Stimulated activated CD4-positive, alpha-beta T cell treated with anti-CD3 and anti-CD28 coated beads, Interleukin-2, amount 100 ng/mL, for 48 hours (primary cell): ENCODE results near the gene HSF4.
"Not testable (repeated sequence)": the region's sequence is repeated elsewhere in the genome, so short reads cannot be mapped to it uniquely, and the experiment has no call there.

ENCODE experiments used
- DNase-seq, 2 donors: peaks; one replicate each; pipeline ENCODE4 v3.0.0-alpha.2; 2020

Gene HSF4, protein sequence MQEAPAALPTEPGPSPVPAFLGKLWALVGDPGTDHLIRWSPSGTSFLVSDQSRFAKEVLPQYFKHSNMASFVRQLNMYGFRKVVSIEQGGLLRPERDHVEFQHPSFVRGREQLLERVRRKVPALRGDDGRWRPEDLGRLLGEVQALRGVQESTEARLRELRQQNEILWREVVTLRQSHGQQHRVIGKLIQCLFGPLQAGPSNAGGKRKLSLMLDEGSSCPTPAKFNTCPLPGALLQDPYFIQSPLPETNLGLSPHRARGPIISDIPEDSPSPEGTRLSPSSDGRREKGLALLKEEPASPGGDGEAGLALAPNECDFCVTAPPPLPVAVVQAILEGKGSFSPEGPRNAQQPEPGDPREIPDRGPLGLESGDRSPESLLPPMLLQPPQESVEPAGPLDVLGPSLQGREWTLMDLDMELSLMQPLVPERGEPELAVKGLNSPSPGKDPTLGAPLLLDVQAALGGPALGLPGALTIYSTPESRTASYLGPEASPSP

GRCh38 chr16:67164599-67165061 is at the start of gene HSF4:
Gene HSF4 (plus strand): TSS chr16:67164745. CDS start chr16:67164812, 67 bp downstream.
- DNase-seq = peak in 1 of 2 donors; percentile 32

GRCh38 chr16:67114793-67115192 is 49.8 kb upstream of the HSF4 start:
- no peak for DNase-seq

- no peak for DNase-seq
Measured at GRCh38 chr16:67115639-67116038, 48.9 kb upstream of the HSF4 start.

DNA sequence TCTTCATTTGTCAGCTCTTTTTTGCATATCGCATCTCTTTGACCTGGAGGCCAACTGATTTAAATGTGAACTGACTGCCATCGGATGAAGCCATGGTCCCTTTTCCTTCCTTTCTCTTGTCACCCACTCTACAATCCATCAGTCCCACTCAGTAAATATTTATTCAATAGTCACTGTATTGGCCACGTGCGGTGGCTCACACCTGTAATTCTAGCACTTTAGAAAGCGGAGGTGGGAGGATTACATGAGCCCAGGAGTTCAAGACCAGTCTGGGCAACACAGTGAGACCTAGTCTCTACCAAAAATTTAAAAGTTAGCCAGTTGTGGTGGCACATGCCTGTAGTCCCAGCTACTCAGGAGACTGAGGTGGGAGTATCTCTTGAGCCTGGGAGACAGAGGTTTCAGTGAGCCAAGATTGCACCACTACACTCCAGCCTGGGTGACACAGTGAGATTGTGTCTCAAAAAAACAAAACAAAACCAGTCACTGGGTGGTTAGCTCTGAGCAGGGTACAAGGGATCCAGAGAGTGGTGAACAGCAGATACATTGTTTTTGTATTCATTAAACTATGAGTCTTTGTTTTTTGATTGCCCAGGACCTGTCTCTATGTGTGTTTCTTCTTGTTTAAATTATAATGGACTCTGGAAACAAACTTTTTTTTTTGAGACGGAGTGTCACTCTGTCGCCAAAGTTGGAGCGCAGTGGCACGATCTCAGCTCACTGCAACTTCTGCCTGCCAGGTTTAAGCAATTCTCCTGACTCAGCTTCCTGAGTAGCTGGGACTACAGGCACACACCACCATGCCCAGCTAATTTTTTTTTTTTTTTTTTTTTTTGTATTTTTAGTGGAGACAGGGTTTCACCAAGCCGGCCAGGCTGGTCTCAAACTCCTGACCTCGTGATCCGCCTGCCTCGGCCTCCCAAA is 47.9 kb upstream of the HSF4 start:
- DNase-seq = no peak

- no peak for DNase-seq
Measured at GRCh38 chr16:67117716-67118115, 46.8 kb upstream of the HSF4 start.

- no peak for DNase-seq
Measured at GRCh38 chr16:67120025-67120424, 44.5 kb upstream of the HSF4 start.

GRCh38 chr16:67122799-67123198 is 41.7 kb upstream of the HSF4 start:
- not testable (repeated sequence) for DNase-seq

- DNase-seq = no peak
Measured at GRCh38 chr16:67128417-67128816, 36.1 kb upstream of the HSF4 start.

- no peak for DNase-seq
Measured at GRCh38 chr16:67128887-67129286, 35.7 kb upstream of the HSF4 start.

GRCh38 chr16:67129422-67129821 is 35.1 kb upstream of the HSF4 start:
- no peak for DNase-seq

DNA sequence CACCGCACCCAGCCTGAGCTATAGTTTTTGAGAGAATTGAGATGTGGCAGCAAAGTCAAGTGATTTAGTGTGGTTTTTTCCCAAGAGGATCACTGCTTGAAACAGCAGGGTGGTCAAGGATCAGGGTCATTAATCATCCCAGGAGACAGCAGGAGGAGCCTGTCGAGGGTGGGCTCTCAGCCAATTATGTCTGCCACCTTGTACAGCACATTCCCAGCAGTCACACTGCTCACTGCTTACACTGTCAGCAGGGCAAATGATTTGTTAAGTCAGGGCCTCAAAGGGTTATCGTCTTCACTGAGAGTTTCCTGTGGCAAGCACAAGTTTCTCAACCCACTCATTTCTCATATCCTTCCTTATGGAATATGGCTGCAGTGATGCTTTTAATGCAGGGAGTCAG is 26.9 kb upstream of the HSF4 start:
- DNase-seq = no peak

DNA sequence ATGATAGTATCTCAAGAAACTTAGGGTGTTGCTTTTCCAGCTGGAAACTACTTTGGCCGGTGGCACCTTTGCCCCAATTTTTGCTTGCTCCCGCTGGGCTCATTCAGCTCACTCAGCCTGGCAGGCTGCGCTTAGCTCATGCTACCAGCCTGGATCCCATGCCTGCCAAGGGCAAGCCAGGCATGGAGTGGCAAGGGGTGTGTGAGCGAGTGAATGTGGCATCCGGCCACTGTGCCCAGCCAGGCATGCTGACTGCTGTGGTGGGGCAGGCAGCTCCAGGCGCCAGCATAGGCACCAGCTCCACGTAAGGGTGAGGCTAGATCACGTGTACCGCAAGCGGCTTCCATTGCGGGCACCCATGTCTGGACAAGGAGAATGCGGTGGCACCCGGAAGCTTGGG is 23.2 kb upstream of the HSF4 start:
- DNase-seq = no peak

- DNase-seq = no peak
Measured at GRCh38 chr16:67142342-67142741, 22.2 kb upstream of the HSF4 start.

GRCh38 chr16:67144943-67145342 is 19.6 kb upstream of the HSF4 start:
- DNase-seq = no peak

DNA sequence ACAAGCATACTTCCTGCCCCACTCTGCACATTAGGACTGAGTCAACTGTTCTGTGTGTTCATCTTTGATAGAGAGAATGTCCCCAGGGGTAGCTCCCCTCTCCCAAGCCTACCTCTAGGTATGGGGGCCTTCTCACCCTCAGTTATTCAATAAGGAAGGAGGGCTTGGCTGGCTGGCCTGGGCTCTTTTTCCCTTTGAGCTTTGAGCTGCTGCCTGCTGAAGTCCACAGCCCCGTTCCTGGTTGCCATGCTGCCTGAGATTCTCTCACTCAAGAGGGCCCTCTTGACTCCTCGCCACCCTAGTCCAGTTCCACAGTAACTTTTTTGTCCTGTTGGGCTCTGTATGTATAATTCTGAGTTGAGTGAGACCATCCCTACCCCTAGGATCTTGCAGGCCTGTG is 18.8 kb upstream of the HSF4 start:
- DNase-seq = no peak

DNA sequence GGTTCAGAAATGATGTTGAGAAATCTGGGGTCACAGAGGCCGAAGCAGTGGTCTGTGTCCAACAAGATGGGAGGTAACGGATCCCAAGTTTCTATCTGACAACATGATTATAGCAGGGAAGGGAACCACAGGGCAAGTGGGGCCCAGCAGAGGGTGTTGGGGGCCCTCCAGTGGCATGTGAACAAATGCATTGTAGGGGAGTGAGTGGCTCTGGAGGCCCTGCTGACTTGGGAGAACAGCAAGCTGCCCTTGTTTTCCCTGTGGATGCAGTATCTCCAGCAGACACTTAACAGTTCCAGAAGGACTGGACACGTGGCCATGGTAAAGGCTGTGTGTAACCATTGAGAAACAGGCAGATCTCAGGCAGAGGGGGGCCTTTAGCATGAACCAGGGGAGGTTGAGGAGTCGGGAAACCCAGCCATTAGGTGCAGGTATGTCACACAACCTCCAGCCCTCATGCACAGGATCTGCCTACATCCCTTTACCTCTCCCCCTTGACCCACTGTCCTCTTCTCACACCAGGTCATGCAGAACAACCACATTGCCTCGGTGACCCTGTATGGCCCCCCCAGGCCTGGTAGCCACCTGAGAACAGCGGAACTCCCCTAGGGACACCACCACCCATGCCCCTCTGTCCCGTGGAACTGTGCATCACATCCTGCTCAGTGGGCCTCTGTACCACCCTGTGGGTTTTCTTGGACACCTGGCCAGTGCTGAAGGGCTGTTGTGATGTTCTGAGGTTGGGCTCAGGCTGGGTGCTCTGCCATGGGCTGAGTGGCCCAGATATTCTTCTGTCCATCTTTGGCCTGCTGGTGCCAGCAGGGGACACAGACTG is 17.8 kb upstream of the HSF4 start:
- no peak for DNase-seq

GRCh38 chr16:67147437-67148140 is 17.0 kb upstream of the HSF4 start:
- no peak for DNase-seq

- no peak for DNase-seq
Measured at GRCh38 chr16:67148221-67148620, 16.3 kb upstream of the HSF4 start.

DNA sequence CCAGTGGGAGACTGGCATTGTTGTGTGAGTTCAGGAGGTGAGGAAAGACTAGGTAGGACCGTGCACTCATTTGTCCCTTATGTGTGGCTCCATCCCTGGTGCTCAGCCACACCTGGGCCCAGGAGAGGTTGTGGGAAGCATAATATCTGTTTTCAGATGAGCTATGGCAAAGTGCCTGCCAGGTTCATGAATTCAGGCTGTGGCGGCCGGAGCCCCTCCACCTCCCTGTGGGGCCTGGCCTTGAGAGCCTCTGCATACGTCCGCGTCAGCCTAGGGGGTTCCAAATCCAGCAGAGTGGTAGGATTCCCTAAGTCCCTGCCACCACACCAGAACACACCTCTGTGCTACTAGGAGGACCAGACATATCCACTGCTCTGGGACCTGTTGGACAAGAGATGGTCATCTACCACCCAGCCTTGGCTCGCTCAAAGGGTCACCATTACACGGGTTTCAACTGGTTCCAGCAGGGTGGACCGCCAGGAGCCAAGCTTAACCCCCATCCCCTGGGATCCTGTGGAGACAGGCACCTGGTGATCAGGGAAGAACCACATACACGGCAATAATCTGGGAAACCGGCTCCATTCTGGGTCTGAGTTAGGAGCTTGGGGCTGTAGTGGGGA is 15.8 kb upstream of the HSF4 start:
- no peak for DNase-seq

DNA sequence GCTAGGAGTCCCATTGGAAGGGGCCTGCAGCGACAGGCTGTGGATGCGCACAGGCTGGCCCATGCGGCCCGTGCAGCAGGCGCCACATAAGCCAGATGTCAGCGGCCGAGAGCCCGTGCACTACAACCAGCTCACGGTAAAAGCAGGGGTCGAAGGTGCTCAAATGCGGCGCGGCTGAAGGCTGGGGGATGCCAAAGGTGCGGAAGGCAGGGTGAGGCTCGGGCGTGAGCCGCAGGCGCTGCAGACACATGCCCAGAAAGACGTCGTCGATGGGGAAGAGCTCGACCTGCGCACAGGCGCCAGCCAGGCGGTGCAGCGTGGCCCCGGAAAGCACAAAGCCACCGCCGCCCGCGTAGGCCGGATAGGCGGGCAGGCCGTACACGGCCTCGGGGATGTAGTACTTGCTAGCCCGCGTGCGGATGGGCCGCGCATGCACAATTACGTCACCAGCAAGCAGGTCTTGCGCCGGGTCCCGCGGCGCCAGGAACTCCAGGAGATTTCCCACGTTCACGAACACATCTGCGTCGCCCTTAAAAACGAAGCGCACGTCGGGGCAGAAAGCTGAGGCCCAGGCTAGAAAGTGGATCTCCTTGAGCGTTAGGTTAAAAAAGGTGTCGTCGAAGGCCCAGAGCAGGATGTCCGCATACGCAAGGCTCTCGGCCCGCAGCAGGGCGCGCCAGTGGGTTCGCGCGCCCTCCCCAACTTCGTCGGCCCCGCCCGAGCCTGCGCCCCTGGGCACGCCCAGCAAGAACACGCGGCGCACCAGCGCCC is 15.1 kb upstream of the HSF4 start:
- no peak for DNase-seq
